Liver (tissue), 9 donors: ENCODE data around the gene BSPH1. TPM values are rescaled to one million over a fixed set of nuclear protein-coding genes. Genes with fewer than 3 reads are reported as not detected.

ENCODE experiments used
- DNase-seq: peaks from one replicate; pipeline ENCODE4 v3.0.0-alpha.2; 2017; ENCODE audit warnings: low spot score
- H3K27ac ChIP-seq, 2 donors: one replicate each; pipeline ENCODE4 v1.7.0; 2013; ENCODE audit warnings: inconsistent platforms in 2 of 2, low read length in 2 of 2, control low read depth in 1 of 2, low read depth in 1 of 2, mild to moderate bottlenecking in 1 of 2
- H3K27me3 ChIP-seq, 4 donors: one replicate each; pipeline versions ENCODE4 v1.6.1 to v1.7.0; 2013; ENCODE audit warnings: low read length in 3 of 4, inconsistent platforms in 1 of 4, mild to moderate bottlenecking in 1 of 4, moderate library complexity in 1 of 4; ENCODE audit not compliant: control insufficient read depth in 4 of 4, insufficient read depth in 4 of 4
- H3K36me3 ChIP-seq, 4 donors: one replicate each; pipeline versions ENCODE4 v1.6.1 to v1.7.0; 2013; ENCODE audit warnings: low read length in 3 of 4, mild to moderate bottlenecking in 3 of 4, low read depth in 1 of 4, moderate library complexity in 1 of 4; ENCODE audit not compliant: control insufficient read depth in 4 of 4, insufficient read depth in 3 of 4
- H3K4me1 ChIP-seq, 4 donors: one replicate each; pipeline versions ENCODE4 v1.6.1 to v1.7.0; 2013; ENCODE audit warnings: low read length in 3 of 4, mild to moderate bottlenecking in 3 of 4, moderate library complexity in 1 of 4; ENCODE audit not compliant: control insufficient read depth in 4 of 4, insufficient read depth in 4 of 4
- H3K4me3 ChIP-seq, 3 donors: one replicate each; pipeline versions ENCODE4 v1.6.1 to v1.7.0; 2013; ENCODE audit warnings: low read length in 3 of 3, control low read depth in 1 of 3, low read depth in 1 of 3, mild to moderate bottlenecking in 1 of 3
- H3K9ac ChIP-seq, 2 donors: one replicate each; pipeline ENCODE4 v1.7.0; 2013; ENCODE audit warnings: low read length in 2 of 2, mild to moderate bottlenecking in 2 of 2, moderate library complexity in 2 of 2, control low read depth in 1 of 2, low read depth in 1 of 2
- H3K9me3 ChIP-seq, 4 donors: one replicate each; pipeline versions ENCODE4 v1.6.1 to v1.7.0; 2013; ENCODE audit warnings: low read length in 3 of 4; ENCODE audit not compliant: control insufficient read depth in 4 of 4
- ATF3 ChIP-seq: IDR thresholded peaks from 2 replicates; pipeline ENCODE4 v1.6.1; 2016; ENCODE audit warnings: antibody characterized with exemption
- EGR1 ChIP-seq, 2 donors: IDR thresholded peaks; 2 replicates each; pipeline ENCODE4 v1.6.1; 2016 to 2018; ENCODE audit warnings: antibody characterized with exemption in 2 of 2, low read depth in 2 of 2
- FOXA1 ChIP-seq: IDR thresholded peaks from 2 replicates; pipeline ENCODE4 v1.6.1; 2016; ENCODE audit warnings: antibody characterized with exemption
- FOXA2 ChIP-seq: IDR thresholded peaks from 2 replicates; pipeline ENCODE4 v1.6.1; 2016; ENCODE audit warnings: antibody characterized with exemption
- GABPA ChIP-seq, 2 donors: IDR thresholded peaks in 1 of 2; conservative IDR thresholded peaks in 1 of 2; 2 replicates each; pipeline ENCODE4 v1.6.1; 2016; ENCODE audit warnings: antibody characterized with exemption in 2 of 2, mild to moderate bottlenecking in 1 of 2, moderate library complexity in 1 of 2
- HNF4A ChIP-seq, 2 donors: conservative IDR thresholded peaks; 2 replicates each; pipeline ENCODE4 v1.6.1; 2016; ENCODE audit warnings: antibody characterized with exemption in 2 of 2, mild to moderate bottlenecking in 2 of 2
- HNF4G ChIP-seq: IDR thresholded peaks from 2 replicates; pipeline ENCODE4 v1.6.1; 2016; ENCODE audit warnings: antibody characterized with exemption
- JUND ChIP-seq, 2 donors: IDR thresholded peaks; 2 replicates each; pipeline ENCODE4 v1.6.1; 2016; ENCODE audit warnings: antibody characterized with exemption in 2 of 2
- NR2F2 ChIP-seq: IDR thresholded peaks from 2 replicates; pipeline ENCODE4 v1.6.1; 2016; ENCODE audit warnings: antibody characterized with exemption
- RAD21 ChIP-seq, 2 donors: IDR thresholded peaks; 2 replicates each; pipeline ENCODE4 v1.6.1; 2016; ENCODE audit warnings: antibody characterized with exemption in 2 of 2, mild to moderate bottlenecking in 2 of 2
- RXRA ChIP-seq, 2 donors: IDR thresholded peaks; 2 replicates each; pipeline ENCODE4 v1.6.1; 2017 to 2018; ENCODE audit warnings: antibody characterized with exemption in 2 of 2, mild to moderate bottlenecking in 1 of 2
- SP1 ChIP-seq: IDR thresholded peaks from 2 replicates; pipeline ENCODE4 v1.6.1; 2018; ENCODE audit warnings: antibody characterized with exemption, mild to moderate bottlenecking
- TAF1 ChIP-seq: conservative IDR thresholded peaks from 2 replicates; pipeline ENCODE4 v1.6.1; 2016; ENCODE audit warnings: antibody characterized with exemption, mild to moderate bottlenecking
- YY1 ChIP-seq: IDR thresholded peaks from 2 replicates; pipeline ENCODE4 v1.6.1; 2016; ENCODE audit warnings: antibody characterized with exemption, mild to moderate bottlenecking
- ZBTB33 ChIP-seq: IDR thresholded peaks from 2 replicates; pipeline ENCODE4 v1.6.1; 2016; ENCODE audit warnings: antibody characterized with exemption
- WGBS: extraction: QIAGEN DNeasy Blood & Tissue Kit; methylation state at CpG from one replicate; pipeline ENCODE4 v1.1.7; 2013; 5-methylcytosine and 5-hydroxymethylcytosine counted together
- polyA plus RNA-seq, 2 donors: library from polyadenylated mRNA; stranded (reverse) in 1 of 2; unstranded in 1 of 2; fragments of 200-250 nt in 1 of 2; fragments of >200 nt in 1 of 2; fragmentation: Nextera tagmentation in 1 of 2; extraction: Ambion mirVana in 1 of 2; gene quantifications; one replicate each; pipeline versions ENCODE4 v1.2.1 to v1.2.3, GENCODE V29; 2013 to 2015
- total RNA-seq, 2 donors: library from RNA; depleted of rRNA; stranded (reverse); fragments of >200 nt; gene quantifications; one replicate each; pipeline ENCODE4 v1.2.3, GENCODE V29; 2014
- TF ChIP-seq, protein P1 (sequence below): IDR thresholded peaks from 2 replicates; pipeline ENCODE4 v1.6.1; 2016; ENCODE audit warnings: antibody characterized with exemption
- TF ChIP-seq, protein P2 (sequence below): IDR thresholded peaks from 2 replicates; pipeline ENCODE4 v1.6.1; 2016; ENCODE audit warnings: antibody characterized with exemption, mild to moderate bottlenecking
- TF ChIP-seq, protein P3 (sequence below): fragments of 150-350 bp; IDR thresholded peaks from 2 replicates; pipeline ENCODE4 v1.5.1; 2017; ENCODE audit warnings: improper control_type of control experiment, low read depth, low read length; ENCODE audit not compliant: missing input control
- donor health status: healthy.
- donor health status: healthy.
- donor health status: healthy.
- donor health status: healthy.
- donor health status: healthy.

The BSPH1 gene
- total and polyA plus RNA-seq, 4 donors = not detected

DNA sequence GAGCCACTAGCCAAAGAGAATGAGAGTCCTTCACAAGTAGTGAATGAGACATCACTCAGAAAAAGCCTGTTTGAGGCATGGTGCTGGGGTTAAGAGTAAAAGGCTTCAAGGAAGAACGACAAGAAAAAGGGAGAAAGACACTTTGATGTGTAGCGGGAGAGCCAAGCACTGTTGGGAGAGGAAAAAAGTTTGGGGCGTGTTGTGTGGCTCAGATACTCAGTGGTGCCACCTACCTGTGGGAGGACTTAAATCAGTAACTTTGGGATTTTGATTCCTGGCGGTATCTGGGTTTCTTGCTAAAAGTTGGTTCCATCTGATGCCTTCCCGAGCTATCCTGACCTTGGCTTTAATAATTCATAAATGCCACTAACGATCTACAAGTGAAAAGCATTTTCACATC is 14.8 kb upstream of the BSPH1 start (continued):
- TF ChIP-seq ZBTB33 = no peak

DNA sequence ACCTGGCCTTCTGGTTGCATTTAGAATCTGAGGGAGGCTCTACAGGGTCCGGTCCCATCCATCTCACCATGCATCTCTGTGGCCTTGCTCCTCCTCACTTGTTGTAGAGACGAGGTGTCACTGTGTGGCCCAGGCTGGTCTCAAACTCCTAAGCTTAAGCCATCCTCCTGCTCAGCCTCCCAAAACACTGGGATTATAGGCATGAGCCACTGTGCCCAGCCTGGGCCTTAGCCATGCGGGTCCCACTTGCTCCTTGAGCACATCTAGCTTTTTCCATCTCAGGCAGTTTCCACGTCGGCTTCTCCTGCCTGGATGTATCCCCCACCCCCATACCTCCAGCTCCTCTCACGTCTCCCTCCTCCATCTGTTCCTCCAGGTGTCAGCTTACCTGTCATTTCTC is 12.3 kb upstream of the BSPH1 start:
- TF ChIP-seq FOXA2 (no peak), RAD21 (IDR thresholded peaks at IDR 0.05) (no peak), JUND (IDR thresholded peaks at IDR 0.05) (no peak), ATF3 (no peak), HNF4A (conservative IDR thresholded peaks at IDR 0.05) (no peak), ZBTB33 (no peak), FOXA1 (no peak), RXRA (IDR thresholded peaks at IDR 0.05) (no peak), EGR1 (IDR thresholded peaks at IDR 0.05; ENCODE audit: low read depth in 2 of 2) (no peak), HNF4G (no peak), GABPA (IDR thresholded peaks at IDR 0.05 in 1 of 2, conservative IDR thresholded peaks at IDR 0.05 in 1 of 2) (no peak), YY1 (no peak), TAF1 (no peak), NR2F2 (no peak), SP1 (no peak)
- TF ChIP-seq, protein P1, sequence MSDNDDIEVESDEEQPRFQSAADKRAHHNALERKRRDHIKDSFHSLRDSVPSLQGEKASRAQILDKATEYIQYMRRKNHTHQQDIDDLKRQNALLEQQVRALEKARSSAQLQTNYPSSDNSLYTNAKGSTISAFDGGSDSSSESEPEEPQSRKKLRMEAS = no peak
- TF ChIP-seq, protein P2, sequence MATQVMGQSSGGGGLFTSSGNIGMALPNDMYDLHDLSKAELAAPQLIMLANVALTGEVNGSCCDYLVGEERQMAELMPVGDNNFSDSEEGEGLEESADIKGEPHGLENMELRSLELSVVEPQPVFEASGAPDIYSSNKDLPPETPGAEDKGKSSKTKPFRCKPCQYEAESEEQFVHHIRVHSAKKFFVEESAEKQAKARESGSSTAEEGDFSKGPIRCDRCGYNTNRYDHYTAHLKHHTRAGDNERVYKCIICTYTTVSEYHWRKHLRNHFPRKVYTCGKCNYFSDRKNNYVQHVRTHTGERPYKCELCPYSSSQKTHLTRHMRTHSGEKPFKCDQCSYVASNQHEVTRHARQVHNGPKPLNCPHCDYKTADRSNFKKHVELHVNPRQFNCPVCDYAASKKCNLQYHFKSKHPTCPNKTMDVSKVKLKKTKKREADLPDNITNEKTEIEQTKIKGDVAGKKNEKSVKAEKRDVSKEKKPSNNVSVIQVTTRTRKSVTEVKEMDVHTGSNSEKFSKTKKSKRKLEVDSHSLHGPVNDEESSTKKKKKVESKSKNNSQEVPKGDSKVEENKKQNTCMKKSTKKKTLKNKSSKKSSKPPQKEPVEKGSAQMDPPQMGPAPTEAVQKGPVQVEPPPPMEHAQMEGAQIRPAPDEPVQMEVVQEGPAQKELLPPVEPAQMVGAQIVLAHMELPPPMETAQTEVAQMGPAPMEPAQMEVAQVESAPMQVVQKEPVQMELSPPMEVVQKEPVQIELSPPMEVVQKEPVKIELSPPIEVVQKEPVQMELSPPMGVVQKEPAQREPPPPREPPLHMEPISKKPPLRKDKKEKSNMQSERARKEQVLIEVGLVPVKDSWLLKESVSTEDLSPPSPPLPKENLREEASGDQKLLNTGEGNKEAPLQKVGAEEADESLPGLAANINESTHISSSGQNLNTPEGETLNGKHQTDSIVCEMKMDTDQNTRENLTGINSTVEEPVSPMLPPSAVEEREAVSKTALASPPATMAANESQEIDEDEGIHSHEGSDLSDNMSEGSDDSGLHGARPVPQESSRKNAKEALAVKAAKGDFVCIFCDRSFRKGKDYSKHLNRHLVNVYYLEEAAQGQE = no peak
- TF ChIP-seq, protein P3, sequence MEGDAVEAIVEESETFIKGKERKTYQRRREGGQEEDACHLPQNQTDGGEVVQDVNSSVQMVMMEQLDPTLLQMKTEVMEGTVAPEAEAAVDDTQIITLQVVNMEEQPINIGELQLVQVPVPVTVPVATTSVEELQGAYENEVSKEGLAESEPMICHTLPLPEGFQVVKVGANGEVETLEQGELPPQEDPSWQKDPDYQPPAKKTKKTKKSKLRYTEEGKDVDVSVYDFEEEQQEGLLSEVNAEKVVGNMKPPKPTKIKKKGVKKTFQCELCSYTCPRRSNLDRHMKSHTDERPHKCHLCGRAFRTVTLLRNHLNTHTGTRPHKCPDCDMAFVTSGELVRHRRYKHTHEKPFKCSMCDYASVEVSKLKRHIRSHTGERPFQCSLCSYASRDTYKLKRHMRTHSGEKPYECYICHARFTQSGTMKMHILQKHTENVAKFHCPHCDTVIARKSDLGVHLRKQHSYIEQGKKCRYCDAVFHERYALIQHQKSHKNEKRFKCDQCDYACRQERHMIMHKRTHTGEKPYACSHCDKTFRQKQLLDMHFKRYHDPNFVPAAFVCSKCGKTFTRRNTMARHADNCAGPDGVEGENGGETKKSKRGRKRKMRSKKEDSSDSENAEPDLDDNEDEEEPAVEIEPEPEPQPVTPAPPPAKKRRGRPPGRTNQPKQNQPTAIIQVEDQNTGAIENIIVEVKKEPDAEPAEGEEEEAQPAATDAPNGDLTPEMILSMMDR = no peak

More for the DNA sequence above, 12.3 kb upstream of the BSPH1 start:
- H3K4me1 ChIP-seq = no peaks in the 10 kb centered on the region
- peaks cover 0 to 2% (median 0%) of the 10 kb centered on the region in 4 donors for H3K27me3 ChIP-seq
- 74% methylated on average over 6 of the region's 6 CpGs for WGBS
- H3K36me3 ChIP-seq = no peaks in the 10 kb centered on the region
- H3K4me3 ChIP-seq = no peak overlapping the region
- H3K9me3 ChIP-seq = peaks cover 0 to 9% (median 0%) of the 10 kb centered on the region in 4 donors
- H3K27ac ChIP-seq = no peak overlapping the region
- H3K9ac ChIP-seq = no peak overlapping the region
- no peak for DNase-seq
